GM12865 (cell line): ENCODE results near the gene NUP85.

Source experiments
- DNase-seq: peaks from one replicate; pipeline ENCODE4 v3.0.0; 2010; ENCODE audit warnings: low read depth
- H3K4me3 ChIP-seq: 2 replicates; pipeline ENCODE4 v1.5.1; 2011; ENCODE audit warnings: mild to moderate bottlenecking, low read depth, low read length, control low read depth
- CTCF ChIP-seq: IDR thresholded peaks from 2 replicates; pipeline ENCODE4 v1.5.1; 2011; ENCODE audit warnings: low read length, control low read depth, low read depth, inconsistent platforms; ENCODE audit not compliant: insufficient read depth; ENCODE audit errors: missing control alignments

The NUP85 gene

DNA sequence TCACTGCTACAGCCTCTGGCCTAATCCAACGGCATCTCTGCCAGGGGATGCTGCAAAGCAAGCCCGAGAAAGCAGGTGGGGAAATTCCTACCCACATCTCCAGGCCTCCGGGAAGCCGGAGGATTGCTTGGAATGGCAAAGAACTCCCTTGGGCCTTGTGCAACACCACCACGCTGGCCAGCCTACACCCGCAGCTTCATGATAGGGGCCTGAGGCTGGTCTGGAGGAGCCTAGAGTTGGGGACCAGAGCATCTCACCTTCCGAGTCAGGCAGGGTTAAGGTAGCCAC, 35.6 kb downstream of the NUP85 start:
- TF ChIP-seq CTCF: no peak
- H3K4me3 ChIP-seq: no peak overlapping the region
- no peak for DNase-seq

DNA sequence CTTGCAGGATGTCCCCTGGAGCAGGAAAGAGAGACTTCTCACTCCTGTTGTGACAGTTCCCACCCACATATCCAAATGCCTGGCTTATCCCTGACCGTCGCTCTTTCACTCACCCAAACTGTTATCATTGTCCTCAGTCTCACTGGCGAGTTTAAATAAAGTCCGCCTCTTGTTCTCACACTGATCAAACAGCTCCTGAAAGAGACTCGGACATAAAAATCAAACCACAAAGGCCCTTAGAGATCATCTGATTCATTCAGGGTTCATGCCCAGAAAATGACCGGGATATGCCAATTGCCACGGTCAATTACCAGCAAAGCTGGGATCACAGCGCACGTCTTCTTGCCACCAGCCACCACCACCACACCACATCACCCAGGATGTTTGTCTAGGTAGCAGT, 36.0 kb downstream of the NUP85 start:
- DNase-seq: no peak
- no peak for TF ChIP-seq CTCF
- H3K4me3 ChIP-seq: no peak overlapping the region

- no peak for TF ChIP-seq CTCF
- no peak for DNase-seq
- H3K4me3 ChIP-seq: no peak overlapping the region
Observed at GRCh38 chr17:75241996-75242460, 36.5 kb downstream of the NUP85 start.

DNA sequence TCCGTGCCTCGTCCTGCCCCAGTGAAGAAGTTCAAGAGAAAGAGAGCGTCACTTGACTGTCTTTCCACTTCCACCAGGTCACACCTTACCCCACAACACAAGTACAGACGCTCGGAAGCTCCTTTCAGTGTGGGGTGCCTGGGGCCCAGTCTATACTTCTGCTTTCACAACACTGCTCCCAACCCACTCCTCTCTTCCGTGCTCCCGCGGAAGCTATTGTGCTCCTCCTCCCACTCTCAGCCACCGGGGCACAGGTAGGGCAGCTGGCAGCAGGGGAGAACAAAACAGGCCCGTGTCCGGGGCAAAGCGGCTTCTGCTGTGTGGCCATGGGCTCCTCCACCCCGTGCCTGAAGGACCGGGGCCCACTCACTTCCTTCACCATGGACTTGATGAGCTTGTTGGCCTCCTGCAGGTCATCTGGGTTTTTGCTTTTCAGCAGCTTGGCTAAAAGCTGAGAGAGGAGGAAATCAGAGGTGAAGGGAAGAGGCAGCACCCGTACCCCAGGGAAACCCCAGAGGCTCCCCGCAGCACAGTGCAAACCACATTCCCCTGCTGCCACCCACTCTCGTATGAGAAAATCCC, 37.1 kb downstream of the NUP85 start:
- no peak overlapping the region for H3K4me3 ChIP-seq
- TF ChIP-seq CTCF: no peak
- no peak for DNase-seq

DNA sequence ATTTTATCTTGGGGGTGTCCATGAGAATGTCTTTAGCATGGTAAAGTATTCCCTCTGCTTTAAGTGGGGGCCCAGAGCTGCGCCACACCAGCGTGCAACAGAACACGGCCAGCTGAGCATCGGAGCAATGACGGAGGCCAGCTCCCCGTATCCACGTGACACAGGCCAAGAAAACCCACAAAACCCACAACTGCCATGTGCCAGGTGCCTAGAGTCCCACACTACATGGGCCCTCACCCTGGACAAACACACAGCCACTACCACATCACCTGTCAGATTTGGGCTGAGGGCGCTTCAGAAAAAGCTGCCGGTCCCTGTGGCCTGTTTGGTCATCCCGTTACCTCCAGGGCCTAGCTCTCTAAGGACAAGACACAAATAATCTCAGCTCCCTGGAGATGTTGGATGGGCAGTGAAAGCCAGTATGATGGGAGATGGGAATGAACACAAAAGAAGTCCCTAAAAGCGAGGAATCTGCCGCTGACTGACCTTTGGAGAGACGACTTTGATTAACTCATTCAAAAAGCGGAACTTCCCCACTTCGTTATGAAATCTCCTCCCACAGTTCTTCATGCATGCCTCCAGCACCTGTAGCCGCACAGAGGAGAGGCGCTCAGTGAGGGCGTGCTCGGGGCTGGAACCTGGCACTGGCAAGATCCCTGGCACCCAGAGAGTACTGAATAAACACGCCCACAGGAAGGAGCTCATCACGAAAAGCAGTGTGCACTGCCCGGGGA, 38.8 kb downstream of the NUP85 start:
- DNase-seq: no peak
- no peak for TF ChIP-seq CTCF

GRCh38 chr17:75245011-75245410, 39.5 kb downstream of the NUP85 start:
- no peak for TF ChIP-seq CTCF
- H3K4me3 ChIP-seq: no peak overlapping the region
- DNase-seq: no peak

More for the DNA sequence above, 38.8 kb downstream of the NUP85 start:
- no peak overlapping the region for H3K4me3 ChIP-seq

- DNase-seq: no peak
- H3K4me3 ChIP-seq: no peak overlapping the region
- TF ChIP-seq CTCF: no peak
Observed at GRCh38 chr17:75246404-75246803, 40.9 kb downstream of the NUP85 start.
